Astrocyte (in vitro differentiated cells and primary cell): Measurements from ENCODE around the gene ANKRD11.

Experiments
- CTCF ChIP-seq: IDR thresholded peaks from 2 replicates; pipeline ENCODE4 v1.5.1; 2011; ENCODE audit warnings: low read depth, mild to moderate bottlenecking, inconsistent platforms, low read length, moderate library complexity; ENCODE audit not compliant: insufficient read depth
- EZH2 ChIP-seq: IDR thresholded peaks from 2 replicates; pipeline ENCODE4 v1.6.1; 2012; ENCODE audit warnings: mild to moderate bottlenecking, low read length, inconsistent platforms; ENCODE audit not compliant: insufficient read depth

DNA sequence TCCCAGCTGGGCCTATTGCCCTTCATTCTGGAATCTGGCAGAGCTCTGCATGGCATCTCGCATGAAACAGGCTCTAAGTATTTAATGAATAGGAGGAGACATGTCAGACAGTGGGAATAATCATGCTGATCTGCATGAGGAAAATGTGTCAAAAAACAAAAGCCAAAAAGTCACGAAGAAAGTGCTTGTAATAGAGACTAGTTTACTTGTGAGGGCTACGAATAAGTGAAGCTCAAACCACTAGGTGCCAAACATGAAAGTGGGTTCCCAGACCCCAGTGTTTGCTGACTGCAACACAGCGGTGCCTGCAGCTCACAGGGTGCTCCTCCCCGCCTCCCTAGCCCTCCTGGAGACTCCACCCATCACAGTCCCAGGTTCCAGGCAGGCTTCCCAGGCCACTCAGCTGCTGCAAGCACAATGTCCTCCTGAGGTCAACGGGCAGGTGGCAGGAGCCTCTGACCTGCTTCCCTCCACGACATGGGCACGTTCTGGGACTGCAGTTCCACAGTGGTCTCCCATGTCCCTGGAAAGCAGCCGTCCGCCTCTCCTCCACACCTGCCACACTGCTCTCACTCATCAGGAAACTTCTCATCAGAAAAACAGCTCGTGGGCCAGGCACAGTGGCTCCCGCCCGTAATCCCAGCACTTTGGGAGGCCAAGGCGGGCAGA is 96.5 kb downstream of the ANKRD11 start:
- no peak for TF ChIP-seq CTCF
- TF ChIP-seq EZH2: no peak
